HUDEP-2 (cell line): ENCODE results near the gene CCDC102A.

Source experiments
- DNase-seq, 76 experiments: peaks; one replicate each; lab custom pipeline; 2025; ENCODE audit not compliant: unreplicated experiment in 76 of 76; lab: John Stamatoyannopoulos, UW

CCDC102A gene

DNA sequence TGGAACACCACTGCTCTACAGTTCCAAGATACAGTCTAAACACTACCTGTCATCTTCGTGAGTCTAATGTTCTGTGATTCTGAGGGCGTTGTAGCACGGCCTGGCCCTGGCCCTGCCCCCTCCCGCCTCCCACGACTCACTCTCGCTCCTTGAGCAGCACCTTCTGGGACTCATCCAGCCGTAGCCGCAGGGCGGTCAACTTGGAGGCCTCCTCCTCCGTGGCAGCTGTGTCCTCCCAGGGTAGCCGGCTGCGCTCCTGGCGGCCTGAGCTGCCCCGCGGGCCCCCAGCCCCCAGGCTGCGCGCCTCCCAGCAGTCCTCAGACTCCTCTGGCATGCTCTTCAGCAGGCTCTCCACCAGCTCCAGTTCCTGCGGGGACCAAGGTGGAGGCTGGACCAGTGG lies 10.6 kb downstream of the CCDC102A start:
- no peak for DNase-seq

DNA sequence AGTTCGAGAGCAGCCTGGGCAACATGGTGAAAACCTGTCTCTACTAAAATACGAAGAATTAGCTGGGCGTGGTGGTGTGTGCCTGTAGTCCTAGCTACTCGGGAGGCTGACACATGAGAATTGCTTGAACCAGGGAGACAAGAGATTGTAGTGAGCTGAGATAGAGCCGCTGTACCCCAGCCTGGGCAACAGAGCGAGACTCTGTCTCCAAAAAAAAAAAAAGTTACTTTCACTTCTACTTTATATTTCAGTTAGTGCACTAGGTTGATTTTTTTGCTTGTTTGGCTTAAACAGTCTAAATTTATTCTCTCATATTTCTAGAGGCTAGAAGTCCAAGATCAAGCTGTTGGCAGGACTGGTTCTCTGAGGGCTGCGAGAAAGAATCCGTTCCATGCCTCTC lies 13.4 kb downstream of the CCDC102A start:
- no peak for DNase-seq

DNA sequence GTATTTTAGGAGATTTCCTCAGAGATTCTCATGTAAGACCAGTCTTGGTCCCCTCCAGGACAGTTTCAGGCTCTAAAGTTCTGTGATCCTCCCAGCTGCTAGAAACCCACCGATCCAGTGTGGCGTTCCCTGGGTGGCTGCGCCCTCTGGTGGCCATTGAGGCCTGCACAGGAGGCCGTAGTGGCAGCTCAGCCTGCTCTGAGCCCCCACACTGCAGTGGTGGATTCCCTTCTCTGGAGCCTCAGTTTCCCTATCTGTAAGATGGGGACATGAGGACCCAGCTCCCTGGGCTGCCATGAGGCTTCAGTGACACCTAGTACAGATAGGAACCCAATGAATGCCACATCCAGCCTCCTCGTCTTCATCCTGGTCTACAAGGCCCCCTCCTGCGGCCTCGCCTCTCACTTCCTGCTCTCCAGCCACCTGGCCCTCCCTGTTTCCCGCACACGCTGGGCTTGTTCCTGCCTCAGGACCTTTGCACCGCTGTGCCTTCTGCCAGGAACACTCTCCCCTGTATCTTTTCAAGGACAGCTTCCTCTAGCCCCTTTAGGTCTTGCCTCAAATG lies 16.5 kb downstream of the CCDC102A start:
- DNase-seq, result peak in 57 of 76 experiments; percentile 4 to 80 (median 49)

DNA sequence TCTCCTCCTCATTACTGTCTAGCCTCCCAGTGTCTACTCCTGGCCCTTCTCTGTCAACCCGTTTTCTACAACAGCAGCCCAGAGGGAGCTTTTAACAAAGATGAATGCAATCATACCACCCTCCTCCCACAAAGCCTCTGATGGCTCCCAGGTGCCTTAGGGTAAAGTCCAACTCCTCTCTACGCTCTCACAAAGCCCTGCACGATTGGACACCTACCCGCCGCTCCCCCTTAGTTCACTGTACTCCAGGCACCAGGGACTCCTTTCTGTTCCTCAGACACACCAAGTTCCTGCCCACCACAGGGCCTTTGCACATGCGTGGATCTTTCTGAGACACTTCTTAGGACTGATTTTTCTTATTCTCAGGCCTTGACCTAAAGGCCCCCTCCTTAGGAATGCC lies 17.4 kb downstream of the CCDC102A start:
- no peak for DNase-seq

DNA sequence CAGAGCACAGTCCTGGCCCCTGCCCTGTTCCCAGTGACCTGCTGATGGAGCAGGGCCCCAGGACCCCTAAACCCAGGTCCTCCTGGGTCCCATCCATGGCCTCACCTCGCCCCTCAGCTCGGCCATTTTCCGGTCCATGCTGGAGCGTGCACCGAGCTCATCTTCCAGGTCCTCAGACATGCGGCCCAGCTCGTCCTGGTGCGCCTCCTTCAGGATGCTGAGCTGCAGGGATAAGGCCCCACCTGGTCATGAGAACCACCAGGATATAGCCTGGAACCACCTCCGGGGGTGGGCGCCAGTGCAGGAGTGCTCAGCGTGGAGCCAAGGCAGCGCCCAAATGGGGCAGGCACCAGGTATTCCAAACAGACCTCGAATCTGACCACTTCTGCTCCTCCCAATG lies 17.9 kb downstream of the CCDC102A start:
- no peak for DNase-seq

DNA sequence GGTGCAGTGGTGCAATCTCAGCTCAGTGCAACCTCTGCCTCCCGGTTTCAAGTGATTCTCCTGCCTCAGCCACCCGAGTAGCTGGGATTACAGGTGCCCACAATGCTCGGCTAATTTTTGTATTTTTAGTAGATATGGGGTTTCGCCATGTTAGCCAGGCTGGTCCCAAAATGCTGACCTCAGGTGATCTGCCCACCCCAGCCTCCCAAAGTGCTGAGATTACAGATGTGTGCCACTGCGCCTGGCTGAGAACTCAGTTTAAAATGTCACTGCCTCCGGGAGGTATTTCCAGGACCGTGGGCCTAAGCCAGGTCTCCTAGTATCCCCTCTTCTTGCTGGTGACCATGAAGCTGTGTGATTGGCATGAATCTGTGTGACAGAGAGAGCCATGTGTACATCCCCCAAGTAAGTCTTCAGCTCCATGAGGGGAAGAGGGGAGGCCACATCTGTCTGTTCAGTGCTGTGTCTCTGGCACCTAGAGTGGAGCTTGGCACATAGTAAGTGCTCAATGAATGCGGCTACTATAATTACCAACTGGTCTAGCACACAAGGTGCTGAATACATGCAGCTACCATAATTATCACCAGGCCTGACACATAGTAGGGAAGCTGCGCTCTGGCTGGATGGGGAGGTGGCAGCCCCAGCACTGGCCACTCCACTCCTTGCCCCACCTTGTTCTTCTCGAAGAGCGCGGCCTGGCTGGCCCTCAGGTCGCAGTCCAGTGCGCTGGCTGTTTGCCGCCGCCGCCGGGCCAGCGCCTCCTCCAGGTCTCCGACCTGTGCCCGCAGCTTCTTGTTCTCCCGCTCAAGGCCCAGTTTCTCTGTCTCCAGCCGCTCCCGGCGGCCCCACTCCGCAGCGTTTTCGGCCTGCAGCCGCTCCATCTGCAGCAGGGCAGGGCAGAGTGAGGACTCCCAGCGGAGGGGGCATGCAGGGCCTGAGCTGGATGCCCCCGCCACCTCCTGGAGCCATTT lies 18.7 kb downstream of the CCDC102A start:
- DNase-seq, result no peak

DNA sequence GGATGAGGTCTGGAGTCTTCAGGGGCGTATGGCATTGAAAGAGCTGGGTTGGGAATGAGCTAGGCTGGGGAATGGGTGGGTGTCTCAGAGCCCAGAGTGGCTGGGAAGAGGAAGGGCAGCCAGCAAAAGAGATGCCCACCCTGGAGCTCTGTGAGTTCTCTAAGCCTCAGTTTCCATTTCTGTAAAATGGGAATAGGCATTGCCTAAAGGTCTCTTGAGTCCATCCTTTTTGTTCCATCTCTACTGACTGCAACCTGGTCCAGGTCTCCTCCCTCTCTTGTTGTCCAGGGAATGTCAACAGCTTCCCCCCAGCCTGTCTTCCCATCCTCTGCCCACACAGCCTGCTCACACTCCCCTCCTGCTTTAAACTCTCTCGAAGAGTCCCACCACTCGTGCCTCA lies 19.6 kb downstream of the CCDC102A start:
- no peak for DNase-seq

DNA sequence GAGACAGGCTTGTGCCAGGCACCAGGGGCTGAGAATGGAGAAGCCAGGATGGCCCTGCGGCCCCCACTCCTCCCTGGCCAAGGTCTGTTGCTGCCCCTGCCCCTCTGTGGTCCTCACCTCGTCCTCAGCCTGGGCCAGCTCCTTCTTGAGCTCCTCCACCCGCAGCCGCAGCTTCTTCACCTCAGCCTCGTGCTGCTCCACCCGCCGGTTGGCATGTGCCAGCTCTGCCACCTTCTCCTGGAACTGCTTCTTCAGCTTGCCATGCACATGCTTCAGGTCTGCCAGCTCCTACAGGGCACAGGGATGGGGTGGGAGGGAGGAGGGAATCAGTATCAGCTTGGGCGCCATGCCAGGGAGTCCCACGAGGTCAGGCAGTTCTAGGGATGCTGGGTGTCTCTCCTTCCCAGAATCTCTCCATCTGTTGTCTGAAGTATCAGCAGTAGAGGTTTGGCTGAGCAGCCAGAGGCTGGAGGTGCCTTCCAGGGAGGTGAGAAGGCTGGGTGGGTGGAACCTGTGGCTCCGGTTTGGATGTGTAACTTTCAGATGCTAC lies 20.1 kb downstream of the CCDC102A start:
- DNase-seq, result no peak

DNA sequence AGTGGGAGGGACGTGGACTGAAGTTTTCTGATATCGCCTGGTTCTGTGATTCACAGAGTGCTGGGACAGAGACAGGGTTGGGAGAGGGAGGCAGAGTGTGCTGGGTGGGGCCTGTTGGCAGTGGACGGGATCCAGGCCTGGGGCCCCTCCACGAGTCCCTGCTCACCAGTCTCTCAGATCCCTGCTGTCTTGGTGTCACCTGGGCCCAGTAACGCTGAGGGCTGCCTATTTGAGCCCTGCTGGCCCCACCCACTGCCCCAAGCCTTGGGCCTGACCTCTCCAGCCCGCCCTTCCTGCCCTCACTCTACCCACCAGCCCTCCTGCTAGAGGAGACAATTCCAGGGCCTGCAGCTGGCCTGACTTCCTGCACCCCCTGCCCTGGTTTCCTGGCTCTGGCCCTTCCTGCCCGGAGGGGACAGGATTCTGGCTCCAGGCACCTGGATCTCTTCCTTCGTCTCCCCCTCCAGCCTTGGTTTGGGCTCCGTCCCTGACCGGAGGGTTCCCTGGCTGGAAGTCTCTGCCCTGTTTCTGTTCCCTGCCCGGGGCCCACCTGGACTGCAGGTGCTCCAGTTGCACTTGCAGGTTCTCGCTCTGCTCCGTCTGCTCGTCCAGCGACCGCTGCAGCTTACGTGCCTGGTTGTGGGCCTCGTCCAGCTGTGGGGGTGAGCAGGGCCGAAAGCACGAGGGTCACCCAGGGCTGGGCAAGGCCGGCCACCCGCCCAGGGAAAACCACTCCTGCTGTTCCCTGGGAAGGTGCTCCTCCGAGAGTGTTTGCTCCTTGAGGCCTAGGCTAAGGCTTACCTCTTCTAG lies 21.4 kb downstream of the CCDC102A start:
- DNase-seq, result no peak

DNA sequence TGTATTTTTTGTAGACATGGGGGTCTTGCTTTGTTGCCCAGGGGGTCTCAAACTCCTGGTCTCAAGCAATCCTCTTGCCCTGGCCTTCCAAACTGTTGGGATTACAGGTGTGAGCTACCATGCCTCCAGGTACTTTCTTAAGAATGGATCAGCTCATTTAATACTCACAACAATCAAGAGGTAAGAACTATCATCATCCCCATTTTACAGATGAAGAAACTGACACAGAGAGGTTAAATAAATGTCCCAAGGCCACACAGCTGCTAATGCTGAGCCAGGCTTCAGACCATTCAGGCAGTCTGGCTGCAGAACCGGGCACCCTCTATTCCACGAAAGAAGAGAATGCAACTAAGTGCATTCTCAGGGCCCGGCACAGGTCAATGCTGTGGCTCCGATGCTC lies 22.0 kb downstream of the CCDC102A start:
- no peak for DNase-seq

DNA sequence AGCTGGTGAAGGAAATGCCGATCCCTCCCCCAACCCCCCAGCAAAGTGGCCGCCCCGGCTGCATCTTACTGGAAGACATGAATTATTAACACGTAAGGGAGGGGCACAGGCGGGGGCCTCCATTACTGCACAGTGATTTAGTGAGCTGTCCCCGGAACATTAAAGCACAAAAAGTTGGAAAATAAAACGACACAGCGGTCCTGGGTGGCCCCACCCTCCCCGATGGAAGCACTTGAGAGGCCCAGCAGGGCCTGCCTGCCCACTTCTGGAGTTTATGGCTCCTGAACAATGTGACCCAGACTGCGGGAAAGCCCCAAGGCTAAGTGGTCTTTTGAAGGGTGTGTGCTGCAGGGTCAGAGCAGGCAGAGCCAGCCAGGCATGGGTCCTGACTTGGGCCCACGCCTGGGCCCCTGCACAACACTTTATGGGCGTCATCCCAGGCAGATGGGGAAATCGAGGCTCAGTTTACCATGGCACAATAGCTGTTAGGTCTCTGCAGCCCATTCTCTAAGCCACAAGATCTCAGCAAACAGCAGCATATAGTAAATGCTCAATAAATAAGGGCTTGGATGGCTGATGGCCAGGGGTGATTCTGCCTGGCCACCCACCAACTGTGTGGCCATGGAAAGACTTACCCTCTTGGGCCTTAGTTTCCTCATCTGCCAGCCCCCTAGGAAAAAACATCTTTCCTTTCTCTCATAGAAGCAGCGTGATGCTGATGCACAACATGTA lies 22.8 kb downstream of the CCDC102A start:
- no peak for DNase-seq

DNA sequence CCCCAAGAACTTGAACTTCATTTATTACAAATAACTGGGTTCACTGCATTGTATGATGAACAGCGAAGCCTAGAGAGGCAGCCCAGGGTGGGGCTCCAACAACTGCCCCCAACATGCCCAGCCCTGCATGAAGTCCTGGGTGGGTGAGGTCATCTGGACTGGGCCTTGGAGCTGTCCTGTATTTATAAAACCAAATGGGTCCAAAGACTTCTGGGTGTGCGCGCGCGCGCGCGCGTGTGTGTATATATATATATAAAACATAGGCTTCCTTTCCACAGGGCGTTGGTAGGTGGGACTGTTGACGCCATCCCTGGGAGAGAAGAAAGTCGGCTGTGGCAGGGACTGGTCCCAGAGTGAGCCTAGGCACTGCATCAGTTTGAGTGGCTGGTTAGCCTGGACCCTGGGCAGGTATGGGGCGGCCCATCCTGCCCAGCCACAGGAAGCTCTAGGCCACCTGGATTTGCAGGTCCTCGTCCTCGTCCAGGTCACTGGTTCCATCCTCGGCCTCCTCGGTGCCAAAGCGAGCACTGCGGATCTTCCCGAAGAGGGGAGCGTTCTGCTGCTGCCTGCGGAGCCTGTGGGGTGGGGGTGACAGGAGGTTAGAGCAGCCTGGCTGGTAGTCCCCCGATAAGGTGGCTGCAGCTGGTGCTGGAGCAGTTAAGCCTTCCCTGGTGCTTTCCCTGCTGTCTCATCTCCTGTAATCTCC lies 23.9 kb downstream of the CCDC102A start:
- no peak for DNase-seq

DNA sequence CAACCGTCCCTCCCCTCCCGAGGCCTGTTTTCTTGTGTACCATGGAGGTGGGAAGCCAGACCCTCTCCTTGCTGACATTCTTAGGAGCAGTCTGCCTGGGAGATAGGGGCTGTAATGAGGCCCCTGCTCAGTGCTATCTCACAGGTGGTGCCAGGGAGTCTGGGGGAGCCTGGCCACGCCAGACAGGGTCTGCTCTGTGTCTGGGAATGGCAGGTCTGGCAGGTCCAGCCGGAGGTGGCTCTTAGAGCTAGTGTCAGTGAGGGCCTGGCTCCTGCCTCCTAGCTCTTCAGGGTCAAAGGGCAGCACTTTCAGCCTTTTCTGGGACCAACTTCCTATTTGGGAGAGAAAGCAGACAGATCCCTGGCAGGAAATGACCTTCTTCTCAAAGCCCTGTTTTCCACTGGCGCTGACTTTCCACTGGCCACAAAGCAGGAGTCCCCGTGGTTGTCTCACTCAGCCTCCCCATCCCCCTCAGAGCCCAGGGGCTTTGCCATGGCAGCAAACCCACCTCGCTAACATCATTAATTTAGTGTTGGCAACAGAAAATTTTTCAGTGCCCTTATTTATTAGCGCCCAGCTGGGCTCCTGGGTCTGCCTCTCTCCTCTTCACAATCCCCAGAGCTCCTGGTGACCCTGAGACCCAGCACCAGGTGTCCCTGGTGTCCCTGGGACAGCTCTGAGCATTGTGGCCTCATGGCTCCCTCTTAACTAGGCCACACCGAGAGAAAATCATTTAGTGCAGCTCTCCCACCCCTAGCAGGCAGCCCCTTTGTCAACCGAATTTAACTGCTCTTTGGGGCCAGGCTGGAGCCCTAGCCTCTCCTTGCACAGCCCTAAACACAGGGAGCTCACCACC lies 26.1 kb downstream of the CCDC102A start:
- no peak for DNase-seq

DNA sequence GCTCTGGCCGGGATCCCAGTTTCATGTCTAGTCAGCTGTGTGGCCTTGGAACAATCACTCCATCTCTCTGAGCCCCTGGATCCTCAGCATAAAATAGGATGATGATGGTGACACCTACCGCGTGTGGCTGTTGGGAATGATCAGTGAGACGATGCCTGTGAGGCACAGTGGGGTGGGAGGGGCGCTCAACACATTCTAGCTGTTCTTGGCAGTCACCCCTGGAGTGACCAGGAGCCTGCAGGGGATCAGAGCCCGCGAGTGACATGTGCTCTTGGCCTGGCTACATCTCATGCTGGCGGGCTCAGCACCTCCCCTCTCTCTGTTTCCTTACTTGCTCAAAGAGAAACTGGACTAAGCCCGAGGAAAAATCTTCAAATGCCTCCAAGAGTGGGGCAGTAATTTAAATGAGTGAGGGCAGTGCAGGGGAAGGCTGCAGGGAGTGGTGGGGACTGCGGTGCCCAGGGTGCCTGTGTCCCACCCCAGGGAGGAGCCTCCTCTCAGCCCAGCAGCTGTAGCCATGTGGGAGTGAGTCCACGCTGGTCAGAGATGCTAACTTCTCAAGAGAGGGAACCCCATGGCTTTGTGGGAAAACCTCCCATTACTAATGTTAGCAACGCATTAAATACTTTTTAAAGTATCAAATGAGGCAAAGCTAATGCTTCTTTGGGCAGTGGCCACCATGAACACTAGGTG lies 27.0 kb downstream of the CCDC102A start:
- no peak for DNase-seq

DNA sequence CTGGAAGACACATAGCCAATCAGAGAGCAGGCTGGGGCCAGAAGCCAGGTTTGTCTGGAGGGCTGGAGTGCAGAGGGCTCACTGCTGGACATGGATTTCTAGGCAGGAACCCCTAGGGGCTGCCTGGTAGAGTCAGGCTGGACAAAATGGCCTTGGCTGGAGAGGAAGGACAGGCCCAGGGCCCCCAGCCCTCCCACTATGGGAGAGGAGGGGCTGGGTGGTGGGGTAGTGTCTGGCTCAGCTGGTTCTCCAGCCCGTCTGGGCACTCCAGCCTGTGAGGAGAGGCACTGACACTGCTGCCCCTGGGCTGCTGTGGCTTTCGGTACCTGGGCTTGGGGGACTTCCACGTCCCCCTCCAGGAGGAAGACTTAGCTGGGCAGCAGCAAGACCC lies 28.3 kb downstream of the CCDC102A start:
- DNase-seq, result no peak

DNA sequence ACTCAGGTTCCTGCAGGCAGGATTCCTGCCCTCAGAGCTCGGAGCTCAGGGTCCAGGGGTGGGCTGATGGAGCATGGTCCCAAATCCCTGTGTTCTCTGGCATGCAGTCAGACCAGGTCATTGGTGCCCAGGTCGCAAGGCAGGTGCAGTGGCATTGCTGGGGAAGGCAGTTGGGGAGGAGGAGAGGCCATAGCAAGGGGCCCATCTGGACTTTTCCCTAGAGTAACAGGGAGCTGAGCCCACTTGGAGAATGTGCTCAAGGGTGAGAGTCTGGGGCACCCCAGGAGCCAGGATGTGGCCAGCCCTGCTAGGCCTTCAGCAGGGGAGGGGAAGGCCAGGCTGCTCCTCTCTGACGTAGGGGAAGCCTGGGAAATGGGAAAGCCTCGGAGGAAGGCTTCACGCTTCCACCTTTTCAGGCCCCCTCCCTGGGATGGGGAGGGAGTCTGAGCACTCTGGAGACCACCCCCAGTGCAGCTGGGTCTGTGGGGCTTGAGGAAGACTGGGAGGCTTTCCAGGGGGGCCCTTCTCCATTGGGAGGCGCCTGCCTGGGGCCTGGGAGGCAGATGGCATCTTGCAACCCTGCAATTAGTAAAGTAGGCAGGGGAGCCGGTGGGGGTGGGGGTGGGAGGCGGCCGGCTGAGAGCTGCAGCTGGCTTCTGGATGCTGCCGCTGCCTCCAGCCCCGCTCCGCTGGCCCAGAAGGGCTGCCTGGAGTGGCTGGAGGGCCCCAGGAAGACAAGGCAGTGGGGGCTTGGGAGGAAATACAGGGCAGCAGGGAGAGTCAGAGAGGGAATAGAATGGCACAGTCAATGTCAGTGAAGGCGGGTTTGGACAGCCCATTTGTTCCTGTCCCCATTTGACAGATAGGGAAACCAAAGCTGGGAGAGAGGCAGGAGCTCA lies 29.0 kb downstream of the CCDC102A start:
- DNase-seq, result no peak

DNA sequence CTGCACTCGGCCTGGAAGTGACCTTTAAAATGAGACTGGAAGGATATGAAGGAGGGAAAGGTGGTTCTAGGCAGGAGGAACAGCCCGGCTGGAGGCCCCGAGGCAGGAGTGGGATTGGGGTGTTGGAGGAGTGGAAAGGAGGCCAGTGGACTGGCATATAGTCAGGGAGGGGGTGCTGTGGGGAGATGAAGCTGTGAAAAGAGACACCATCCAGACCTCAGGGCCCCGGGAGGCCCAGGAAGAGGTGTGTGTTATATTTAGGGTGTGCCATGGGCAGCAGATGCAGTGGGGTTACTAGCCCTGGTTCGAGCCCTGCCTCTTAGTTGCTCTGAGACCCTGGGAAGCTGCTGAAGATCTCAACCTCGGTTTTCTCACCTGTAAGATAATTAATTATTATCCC lies 31.2 kb downstream of the CCDC102A start:
- DNase-seq, result no peak
